ENCODE results near the gene TMEM86B. TPM values are rescaled to one million over a fixed set of nuclear protein-coding genes. Genes with fewer than 3 reads are reported as not detected.

The TMEM86B gene
- polyA plus RNA-seq, 1 of the 3 experiments (the other 2 are of a cell fraction) = 3.0 TPM

DNA sequence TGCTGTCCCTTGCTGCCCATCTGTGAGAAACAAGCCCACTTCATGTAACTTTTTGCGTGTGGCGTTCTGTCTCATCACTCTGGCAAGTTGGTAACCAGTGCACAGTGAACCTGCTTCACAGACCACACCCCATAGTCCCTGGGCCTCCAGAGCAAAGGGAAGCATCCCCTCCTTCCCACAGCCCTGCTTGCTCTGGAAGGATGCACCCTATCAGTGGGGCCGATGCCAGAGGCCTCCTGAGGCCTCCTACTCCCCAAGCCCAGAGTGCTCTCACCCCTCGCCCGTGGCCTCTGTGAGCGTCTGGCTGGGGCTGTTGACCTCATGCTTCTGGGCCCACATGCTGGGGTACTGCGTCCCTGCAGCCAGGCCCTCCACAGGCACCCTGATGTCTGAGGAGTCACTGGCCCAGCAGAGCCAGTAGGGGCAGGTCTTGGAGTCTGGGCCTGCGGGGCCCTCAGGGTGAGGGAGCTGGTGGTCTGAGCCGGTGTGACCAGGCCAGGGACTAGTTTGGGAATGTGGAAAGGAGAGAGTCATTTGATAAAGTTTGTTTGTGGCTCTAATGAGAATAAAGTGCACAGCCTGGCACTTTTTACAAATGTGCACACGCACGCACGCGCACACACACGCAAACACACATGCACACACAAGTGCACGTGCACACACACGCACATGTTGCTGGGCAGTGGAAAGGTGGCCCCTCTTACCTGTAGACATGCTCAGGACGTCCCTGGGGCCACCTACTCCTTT, 5.1 kb downstream of the TMEM86B start:
- POLR2A ChIA-PET = no interaction called here
- WGBS (ENCODE audit: low lambda C conversion rate) = 91% methylated on average over 15 of the region's 17 CpGs

DNA sequence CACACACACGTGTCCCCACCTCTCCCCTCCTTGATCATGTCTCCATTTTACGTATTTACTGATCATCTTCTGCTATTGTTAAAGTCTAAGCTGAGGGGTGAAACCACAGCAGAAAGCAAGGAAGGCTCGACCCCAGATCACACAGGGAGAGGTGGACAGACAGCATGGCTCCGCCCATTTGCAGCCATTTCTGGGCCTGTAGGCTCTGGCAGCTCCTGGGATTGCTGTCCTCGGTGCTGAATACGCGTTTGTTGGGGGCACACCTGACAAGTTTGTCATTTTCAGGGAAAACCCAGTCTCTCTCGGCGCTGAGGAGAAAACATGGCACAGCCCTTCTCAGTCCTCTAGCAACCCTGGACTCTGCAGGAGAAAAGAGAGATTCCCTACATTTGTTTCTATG, 8.0 kb downstream of the TMEM86B start:
- Histone ChIP-seq H3K27me3 (ENCODE audit: insufficient read depth) (no peaks in the 10 kb centered on the region), H3K79me2 (ENCODE audit: insufficient read depth) (no peaks in the 10 kb centered on the region), H2AFZ (ENCODE audit: low read depth) (no peak overlapping the region), H3K4me3 (ENCODE audit: low read depth in 2 of 2, low read length in 1 of 2) (no peak overlapping the region), H3K4me1 (ENCODE audit: control insufficient read depth in 1 of 2, insufficient read depth in 2 of 2, low read depth in 1 of 2, low read length in 1 of 2) (peaks cover 3 to 5% of the 10 kb centered on the region in 2 experiments; a peak in 1 of 4 replicates), H3F3A (replicated peaks; ENCODE audit: insufficient read depth) (peaks cover 13% of the 10 kb centered on the region), H4K20me1 (ENCODE audit: insufficient read depth) (peaks cover 1% of the 10 kb centered on the region; the same call in 1 of the 2 replicates), H3K9ac (no peak overlapping the region), H3K9me2 (no peaks in the 10 kb centered on the region), H3K27ac (ENCODE audit: low read depth in 2 of 2, low read length in 1 of 2) (no peak overlapping the region), H3K9me3 (no peaks in the 10 kb centered on the region), H3K4me2 (no peak overlapping the region), H3K36me3 (replicated peaks in 1 of 2; ENCODE audit: control insufficient read depth in 1 of 2, insufficient read depth in 2 of 2, low read length in 1 of 2) (peaks cover 0 to 5% of the 10 kb centered on the region in 2 experiments)
- 92% methylated on average over 9 of the region's 9 CpGs for WGBS (ENCODE audit: low lambda C conversion rate)
- TF ChIP-seq TEAD4 (IDR thresholded peaks at IDR 0.05; ENCODE audit: borderline replicate concordance, insufficient read depth) = no peak
- TF ChIP-seq POLR2AphosphoS5 (IDR thresholded peaks at IDR 0.05; ENCODE audit: low read depth, low read length) = 0 out of 2 replicates have a peak, but pooled peaks have one; percentile 10
- TF ChIP-seq, protein P1, sequence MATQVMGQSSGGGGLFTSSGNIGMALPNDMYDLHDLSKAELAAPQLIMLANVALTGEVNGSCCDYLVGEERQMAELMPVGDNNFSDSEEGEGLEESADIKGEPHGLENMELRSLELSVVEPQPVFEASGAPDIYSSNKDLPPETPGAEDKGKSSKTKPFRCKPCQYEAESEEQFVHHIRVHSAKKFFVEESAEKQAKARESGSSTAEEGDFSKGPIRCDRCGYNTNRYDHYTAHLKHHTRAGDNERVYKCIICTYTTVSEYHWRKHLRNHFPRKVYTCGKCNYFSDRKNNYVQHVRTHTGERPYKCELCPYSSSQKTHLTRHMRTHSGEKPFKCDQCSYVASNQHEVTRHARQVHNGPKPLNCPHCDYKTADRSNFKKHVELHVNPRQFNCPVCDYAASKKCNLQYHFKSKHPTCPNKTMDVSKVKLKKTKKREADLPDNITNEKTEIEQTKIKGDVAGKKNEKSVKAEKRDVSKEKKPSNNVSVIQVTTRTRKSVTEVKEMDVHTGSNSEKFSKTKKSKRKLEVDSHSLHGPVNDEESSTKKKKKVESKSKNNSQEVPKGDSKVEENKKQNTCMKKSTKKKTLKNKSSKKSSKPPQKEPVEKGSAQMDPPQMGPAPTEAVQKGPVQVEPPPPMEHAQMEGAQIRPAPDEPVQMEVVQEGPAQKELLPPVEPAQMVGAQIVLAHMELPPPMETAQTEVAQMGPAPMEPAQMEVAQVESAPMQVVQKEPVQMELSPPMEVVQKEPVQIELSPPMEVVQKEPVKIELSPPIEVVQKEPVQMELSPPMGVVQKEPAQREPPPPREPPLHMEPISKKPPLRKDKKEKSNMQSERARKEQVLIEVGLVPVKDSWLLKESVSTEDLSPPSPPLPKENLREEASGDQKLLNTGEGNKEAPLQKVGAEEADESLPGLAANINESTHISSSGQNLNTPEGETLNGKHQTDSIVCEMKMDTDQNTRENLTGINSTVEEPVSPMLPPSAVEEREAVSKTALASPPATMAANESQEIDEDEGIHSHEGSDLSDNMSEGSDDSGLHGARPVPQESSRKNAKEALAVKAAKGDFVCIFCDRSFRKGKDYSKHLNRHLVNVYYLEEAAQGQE (IDR thresholded peaks at IDR 0.05; ENCODE audit: low read depth, low read length) = peak; percentile 93
- ChIA-PET CTCF (interaction anchor here (0.9 to 1.2 kb wide), 2 partner anchors 60 to 61 kb away, joined by 3 to 4 read pairs; no protein-coding TSS in a partner anchor), POLR2A (interaction anchor here (2.2 kb wide), 1 partner anchor 41 kb away, joined by 5 read pairs; the partner anchor contains the start of gene SYT5)
- DNase-seq = no peak

More for the DNA sequence above, 5.1 kb downstream of the TMEM86B start:
- Histone ChIP-seq H3K4me2 (no peak overlapping the region), H3K27me3 (ENCODE audit: insufficient read depth) (no peaks in the 10 kb centered on the region), H3K9ac (no peak overlapping the region), H4K20me1 (ENCODE audit: insufficient read depth) (peaks cover 16% of the 10 kb centered on the region; the same call in 1 of the 2 replicates), H3K4me1 (ENCODE audit: control insufficient read depth in 1 of 2, insufficient read depth in 2 of 2, low read depth in 1 of 2, low read length in 1 of 2) (peaks cover 0 to 23% of the 10 kb centered on the region in 2 experiments; a peak in 1 of 4 replicates), H3K4me3 (ENCODE audit: low read depth in 2 of 2, low read length in 1 of 2) (no peak overlapping the region), H3F3A (replicated peaks; ENCODE audit: insufficient read depth) (no peaks in the 10 kb centered on the region), H3K27ac (ENCODE audit: low read depth in 2 of 2, low read length in 1 of 2) (no peak overlapping the region; a peak in 1 of 4 replicates), H3K9me2 (no peaks in the 10 kb centered on the region), H3K9me3 (no peaks in the 10 kb centered on the region), H3K36me3 (replicated peaks in 1 of 2; ENCODE audit: control insufficient read depth in 1 of 2, insufficient read depth in 2 of 2, low read length in 1 of 2) (peaks cover 0 to 24% of the 10 kb centered on the region in 2 experiments), H3K79me2 (ENCODE audit: insufficient read depth) (no peaks in the 10 kb centered on the region), H2AFZ (ENCODE audit: low read depth) (no peak overlapping the region)
- peak; percentile 22 for DNase-seq
- CTCF ChIA-PET = interaction anchor here (0.7 to 1.5 kb wide), 2 partner anchors 43 to 58 kb away, joined by 3 to 4 read pairs; partner anchors contain the start of genes DNAAF3 and SYT5
- TF ChIP-seq, protein P2, sequence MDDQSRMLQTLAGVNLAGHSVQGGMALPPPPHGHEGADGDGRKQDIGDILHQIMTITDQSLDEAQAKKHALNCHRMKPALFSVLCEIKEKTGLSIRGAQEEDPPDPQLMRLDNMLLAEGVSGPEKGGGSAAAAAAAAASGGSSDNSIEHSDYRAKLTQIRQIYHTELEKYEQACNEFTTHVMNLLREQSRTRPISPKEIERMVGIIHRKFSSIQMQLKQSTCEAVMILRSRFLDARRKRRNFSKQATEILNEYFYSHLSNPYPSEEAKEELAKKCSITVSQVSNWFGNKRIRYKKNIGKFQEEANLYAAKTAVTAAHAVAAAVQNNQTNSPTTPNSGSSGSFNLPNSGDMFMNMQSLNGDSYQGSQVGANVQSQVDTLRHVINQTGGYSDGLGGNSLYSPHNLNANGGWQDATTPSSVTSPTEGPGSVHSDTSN (IDR thresholded peaks at IDR 0.05) = no peak
- TF ChIP-seq FOXJ3 (CRISPR knock-in tag; IDR thresholded peaks at IDR 0.05) (no peak), GABPA (IDR thresholded peaks at IDR 0.05; ENCODE audit: low read depth) (no peak), ELF1 (IDR thresholded peaks at IDR 0.05) (no peak), FOXM1 (IDR thresholded peaks at IDR 0.05; ENCODE audit: low read depth) (no peak), CHD2 (IDR thresholded peaks at IDR 0.05; ENCODE audit: low read length, partially characterized antibody) (no peak), FOSL2 (IDR thresholded peaks at IDR 0.05; ENCODE audit: borderline replicate concordance, low read depth) (no peak), YY1 (IDR thresholded peaks at IDR 0.05; ENCODE audit: low read depth) (no peak), RFX5 (IDR thresholded peaks at IDR 0.05; ENCODE audit: low read length) (no peak), EP300 (IDR thresholded peaks at IDR 0.05; ENCODE audit: borderline replicate concordance in 1 of 2, low read depth in 1 of 2, low read length in 1 of 2) (no peak)
- TF ChIP-seq, protein P3, sequence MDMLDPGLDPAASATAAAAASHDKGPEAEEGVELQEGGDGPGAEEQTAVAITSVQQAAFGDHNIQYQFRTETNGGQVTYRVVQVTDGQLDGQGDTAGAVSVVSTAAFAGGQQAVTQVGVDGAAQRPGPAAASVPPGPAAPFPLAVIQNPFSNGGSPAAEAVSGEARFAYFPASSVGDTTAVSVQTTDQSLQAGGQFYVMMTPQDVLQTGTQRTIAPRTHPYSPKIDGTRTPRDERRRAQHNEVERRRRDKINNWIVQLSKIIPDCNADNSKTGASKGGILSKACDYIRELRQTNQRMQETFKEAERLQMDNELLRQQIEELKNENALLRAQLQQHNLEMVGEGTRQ (IDR thresholded peaks at IDR 0.05; ENCODE audit: borderline replicate concordance, low read depth, low read length) = no peak
- TF ChIP-seq, protein P4, sequence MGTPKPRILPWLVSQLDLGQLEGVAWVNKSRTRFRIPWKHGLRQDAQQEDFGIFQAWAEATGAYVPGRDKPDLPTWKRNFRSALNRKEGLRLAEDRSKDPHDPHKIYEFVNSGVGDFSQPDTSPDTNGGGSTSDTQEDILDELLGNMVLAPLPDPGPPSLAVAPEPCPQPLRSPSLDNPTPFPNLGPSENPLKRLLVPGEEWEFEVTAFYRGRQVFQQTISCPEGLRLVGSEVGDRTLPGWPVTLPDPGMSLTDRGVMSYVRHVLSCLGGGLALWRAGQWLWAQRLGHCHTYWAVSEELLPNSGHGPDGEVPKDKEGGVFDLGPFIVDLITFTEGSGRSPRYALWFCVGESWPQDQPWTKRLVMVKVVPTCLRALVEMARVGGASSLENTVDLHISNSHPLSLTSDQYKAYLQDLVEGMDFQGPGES (IDR thresholded peaks at IDR 0.05; ENCODE audit: low read depth, low read length) = no peak
